ENCODE data around the gene TNFAIP8.

Gene TNFAIP8

DNA sequence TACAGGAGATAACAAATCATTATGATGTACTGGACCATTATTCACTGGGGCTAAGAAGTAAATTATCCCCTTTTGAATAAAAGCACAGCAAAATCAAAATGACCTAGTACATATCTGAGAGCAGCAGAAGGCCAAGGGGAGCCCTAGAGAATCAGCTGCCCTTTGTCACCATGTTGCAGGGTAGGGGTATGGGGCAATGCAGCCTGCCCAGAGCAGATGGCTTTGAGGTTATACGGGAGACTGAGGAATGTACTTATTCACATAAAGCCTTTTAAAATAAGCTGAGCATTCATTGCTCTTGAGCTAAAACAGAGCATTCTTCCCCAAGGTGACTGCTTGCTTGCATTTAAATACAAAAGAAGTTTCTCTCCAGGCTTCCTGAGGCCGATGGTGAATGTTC, 2.6 kb upstream of the TNFAIP8 start:
- DNase-seq = no peak

GRCh38 chr5:119353686-119354366, 2.0 kb upstream of the TNFAIP8 start:
- no peak for DNase-seq

DNA sequence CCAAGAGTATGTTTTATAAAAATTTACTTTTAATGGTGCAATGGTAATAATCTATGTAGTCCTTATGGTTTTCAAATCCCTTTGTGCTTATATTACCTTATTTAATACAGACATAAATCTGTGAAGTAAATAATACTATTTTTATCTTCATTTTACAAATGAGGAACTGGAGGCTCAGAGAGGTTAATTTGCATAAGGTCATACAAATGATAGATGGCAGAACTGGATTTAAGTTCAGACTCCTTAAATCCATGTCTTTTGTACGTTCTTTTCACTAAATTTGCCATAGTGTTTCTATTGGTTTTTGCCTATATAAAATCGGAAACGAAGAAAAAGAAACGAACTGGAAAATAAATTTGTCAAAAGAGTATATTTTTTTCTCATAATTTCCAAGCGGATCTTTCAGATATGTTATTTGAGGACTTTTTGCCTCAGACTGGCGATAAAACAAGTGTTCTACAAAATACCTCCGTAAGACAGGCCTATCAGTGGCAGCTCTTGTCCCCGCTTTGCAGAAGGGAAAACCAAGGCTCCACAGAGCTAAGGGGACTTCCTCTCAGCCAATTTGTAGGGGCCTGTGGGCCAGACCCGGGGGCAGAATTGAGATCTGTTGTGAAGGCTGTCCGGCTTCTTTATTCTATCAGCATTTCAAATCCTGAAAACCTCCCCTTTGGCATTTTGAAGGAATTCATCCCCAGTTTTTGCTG, 1.1 kb upstream of the TNFAIP8 start:
- DNase-seq = no peak

DNA sequence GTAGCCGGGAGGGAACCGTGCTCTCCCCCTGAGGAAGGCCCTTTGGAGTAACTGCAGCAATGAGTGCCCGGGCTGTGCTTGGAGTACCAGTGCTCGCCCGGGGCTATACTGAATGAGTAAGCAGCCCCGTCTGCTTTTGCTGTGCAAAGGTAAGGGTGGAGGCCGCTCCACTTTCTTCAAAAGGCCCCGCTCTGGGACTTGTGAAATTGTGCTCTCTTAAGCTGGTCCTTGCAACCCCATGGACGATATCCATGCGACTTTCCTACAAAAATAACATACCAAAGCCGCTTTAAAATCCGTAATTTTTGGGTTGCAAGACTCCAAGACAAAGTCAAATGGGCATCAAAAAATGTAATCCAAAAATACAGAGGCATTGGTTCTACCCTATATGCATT, 578 bp upstream of the TNFAIP8 start:
- peak in 3 of 4 experiments; percentile 3 to 21 (median 18) for DNase-seq

GRCh38 chr5:119356612-119357188, 881 bp downstream of the TNFAIP8 start:
- no peak for DNase-seq

DNA sequence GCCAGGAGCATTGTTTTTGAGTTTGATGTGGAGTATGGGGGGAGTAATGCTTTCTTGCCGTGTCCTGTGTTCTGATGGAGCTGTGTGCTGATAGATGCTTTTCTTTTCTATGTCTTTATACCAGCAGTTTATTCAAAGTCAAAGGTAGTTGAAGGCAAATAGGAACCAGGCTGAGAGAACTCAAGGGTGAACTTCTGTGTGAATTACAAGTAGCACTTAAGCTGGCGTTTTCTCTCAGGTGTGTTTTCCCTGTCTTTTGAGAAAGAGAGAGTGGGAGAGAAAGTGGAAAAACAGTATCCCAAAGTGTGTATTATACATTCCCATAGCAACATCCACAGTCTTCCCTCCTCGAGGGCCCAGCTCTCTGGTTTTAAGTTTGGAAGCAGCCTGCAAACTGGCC, 1.5 kb downstream of the TNFAIP8 start:
- no peak for DNase-seq

DNA sequence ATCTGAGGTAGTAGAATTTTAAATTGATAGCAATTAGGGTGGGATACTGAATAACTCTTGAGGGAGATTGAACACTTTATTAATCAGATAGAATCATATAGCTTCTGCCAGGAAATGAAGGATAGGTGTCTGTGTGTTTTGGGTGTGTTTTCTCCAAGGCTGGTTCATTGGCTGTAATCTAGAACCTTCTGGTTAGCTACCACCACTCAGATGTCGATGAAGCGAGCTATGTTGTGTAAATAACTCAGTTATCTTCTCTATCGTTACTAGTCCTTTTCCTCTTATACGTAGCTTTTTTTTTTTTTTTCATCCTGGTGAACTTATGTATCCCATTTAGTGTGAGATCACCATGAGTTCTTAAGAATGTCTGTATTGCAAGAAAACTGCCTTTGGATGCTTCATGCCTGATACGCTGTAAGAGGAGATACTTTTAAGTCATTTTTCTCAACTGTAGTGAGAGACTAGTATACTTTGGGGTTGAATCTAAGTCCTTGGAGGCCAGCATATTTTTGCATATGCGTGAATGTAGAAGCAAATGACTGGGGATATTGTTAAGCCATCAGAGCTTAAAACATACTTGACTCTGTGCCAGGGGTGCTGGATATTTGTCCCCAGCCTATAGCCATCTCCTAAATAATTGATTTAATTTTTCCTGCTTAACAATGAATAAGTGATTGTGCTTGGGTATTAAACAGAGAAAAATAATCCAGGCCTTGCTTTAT, 2.1 kb downstream of the TNFAIP8 start:
- DNase-seq = no peak

DNA sequence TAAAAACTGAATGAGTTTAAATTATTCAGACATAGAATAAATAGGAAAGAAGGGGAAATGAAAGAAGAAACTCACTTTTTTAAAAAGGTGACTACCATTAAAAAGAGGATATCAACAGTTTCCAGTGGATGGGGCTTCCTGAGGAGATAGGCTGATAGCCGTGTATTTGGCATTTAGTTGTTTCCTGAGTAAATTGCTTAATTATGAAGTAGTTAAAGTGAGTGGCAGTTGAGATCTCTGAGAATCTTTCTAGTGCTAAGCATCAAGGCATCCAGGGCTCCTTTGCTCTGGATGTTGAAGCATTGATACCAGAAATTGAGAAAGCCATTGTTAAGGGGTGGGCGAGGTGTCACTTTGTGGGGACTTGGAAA, 2.7 kb downstream of the TNFAIP8 start:
- DNase-seq = no peak

DNA sequence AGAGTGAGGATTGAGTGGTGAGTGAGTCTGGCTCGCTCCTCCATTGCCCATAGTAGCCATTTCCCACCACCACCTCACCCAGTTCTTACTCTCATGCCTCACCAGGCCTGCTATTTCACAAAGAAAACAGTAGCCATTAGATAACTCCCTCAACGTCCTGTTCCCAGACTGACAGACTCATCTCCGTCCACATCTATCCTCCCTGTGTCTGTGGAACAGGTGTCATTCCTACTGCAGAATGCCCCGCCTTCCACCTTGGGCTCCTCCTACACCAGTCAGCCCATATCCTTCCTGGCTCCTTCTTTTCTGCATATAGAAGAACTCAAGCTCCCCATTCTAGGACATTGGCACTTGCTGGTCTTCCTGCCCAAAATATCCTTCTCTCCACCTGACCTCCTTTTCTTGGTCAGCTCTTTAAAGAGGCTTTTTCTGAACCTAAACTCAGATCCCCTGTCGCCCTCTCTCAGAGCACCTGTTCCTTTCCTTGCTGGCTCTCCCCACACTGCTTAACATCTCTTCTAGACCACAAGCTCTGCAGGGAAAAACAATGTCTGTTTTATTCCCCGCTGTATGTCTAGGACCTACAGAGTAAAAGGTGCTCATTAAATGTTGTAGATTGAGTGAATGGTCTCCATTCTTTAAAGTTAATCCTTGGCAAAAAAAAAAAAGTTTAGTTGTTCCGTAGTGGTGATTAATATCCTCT, 3.2 kb downstream of the TNFAIP8 start:
- DNase-seq = no peak

DNA sequence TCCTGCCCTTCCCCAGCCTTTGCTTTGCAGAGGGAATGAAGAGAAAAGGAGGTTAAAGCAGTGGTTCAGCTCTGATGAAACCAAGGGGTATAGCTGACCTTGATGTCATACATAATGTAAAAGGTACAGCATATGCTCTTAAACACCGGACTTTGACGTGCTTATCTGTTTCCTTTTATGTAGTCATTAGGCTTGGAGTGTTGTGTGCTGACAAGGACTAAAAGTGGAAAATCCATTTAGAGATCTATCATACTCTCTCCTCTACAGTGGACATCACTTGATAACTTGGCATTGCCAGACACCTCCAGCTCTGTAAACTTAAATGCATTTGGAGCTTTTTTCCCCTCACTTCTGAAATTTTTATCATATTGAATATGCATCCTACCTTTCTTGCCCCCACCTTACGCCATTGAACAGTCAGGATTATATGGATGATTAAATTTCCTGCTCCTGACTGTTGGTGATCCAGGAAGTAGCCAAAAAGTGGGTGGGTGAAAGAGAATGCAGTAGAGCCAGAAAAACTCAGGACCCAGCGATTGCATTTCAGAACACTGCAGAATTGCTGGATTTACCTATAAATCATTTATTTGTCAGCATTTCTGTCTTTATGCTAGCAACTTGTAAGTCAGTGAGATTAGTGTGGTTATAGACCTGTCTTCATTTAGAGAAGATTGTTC, 4.1 kb downstream of the TNFAIP8 start:
- DNase-seq = no peak

- no peak for DNase-seq
Measured at GRCh38 chr5:119360905-119361593, 5.2 kb downstream of the TNFAIP8 start.

GRCh38 chr5:119361594-119362125, 5.8 kb downstream of the TNFAIP8 start:
- DNase-seq = no peak

DNA sequence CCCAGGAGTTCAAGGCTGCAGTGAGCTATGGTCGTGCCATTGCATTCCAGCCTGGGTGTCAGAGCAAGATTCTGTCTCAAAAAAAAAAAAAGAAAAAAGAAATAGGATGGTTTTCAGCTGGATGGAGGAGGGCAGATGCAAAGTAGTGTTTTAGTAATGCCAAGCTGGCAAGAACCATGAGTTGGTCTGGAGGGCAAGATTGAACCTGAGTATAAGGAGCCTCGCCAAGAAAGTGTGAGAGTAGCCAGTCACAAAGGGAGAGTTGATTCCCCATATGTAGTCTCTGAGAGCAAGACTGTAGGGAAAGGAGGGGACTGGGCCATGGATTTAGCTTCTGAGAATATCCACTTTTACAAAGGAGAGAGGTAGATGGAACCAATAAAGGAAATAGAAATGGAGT, 6.9 kb downstream of the TNFAIP8 start:
- DNase-seq = no peak

DNA sequence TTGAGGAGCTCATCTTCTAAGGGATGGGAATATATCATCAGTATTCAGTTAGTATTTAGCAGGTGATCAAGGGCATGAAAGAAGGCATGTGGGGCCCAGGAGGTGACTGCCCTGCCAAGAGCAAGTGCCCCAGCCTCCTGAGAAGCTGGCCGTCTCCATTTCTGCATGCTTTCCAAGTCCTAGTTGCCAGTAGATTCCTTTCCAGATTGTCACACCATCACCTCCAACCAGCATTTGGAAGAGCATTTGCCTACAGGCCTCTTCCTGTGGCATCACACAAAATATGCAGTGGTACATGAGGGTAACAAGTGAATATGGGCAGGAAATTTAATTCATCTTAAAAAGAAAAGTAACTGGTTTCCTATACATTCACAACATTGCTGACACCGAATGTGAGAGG, 7.5 kb downstream of the TNFAIP8 start:
- no peak for DNase-seq

DNA sequence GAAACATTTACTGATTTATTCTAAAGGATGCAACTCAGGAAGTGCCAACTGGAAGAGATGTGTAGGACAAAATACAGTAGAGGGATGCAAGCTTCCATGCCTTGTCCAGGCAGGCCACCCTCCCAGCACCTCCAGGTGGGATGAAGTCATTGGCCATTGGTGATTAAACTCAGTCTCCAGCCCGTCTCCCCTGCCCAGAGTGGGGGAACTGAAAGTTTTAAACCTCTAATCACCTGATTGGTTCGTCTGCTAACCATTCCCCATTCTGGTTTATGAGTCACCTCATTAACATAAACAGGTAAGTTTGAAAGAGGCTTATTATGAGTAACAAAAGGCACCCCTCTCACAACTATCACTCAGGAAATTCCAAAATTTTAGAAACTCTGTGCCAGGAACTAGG, 8.1 kb downstream of the TNFAIP8 start:
- DNase-seq = no peak

DNA sequence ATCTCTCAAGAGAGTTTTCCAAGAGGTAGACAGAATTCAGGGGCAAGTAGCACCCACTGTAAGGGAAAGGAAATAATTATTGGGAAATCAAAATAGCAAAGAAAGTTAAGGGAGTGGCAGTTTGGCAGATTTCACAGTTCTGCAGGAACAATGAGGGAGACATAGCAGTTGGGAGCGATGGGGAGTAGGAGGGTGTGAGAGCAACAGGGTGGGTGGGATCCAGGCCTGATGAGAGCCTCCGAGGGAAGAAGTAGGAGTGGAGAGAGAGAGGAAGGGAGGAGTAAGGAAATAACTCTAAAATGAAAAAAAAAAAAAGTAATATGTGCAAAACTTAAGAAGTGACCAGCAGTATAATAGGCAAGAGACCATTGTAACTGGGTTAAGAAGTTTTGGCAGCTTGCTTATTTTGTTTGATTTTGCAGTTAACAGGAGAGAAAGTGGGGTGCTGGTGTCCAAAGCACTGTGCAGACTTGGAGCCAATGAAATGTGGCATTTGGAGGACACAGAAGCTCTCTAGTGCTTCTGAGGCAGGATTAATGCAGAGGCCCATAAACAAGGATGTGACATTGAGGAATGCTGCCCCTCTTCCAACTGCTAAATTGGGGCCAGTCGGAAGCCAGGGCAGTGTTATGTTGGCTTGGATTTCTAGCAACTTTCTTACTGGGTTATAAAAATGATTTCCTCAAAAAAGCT, 10.2 kb downstream of the TNFAIP8 start:
- DNase-seq = no peak

GRCh38 chr5:119366540-119366881, 10.7 kb downstream of the TNFAIP8 start:
- no peak for DNase-seq

DNA sequence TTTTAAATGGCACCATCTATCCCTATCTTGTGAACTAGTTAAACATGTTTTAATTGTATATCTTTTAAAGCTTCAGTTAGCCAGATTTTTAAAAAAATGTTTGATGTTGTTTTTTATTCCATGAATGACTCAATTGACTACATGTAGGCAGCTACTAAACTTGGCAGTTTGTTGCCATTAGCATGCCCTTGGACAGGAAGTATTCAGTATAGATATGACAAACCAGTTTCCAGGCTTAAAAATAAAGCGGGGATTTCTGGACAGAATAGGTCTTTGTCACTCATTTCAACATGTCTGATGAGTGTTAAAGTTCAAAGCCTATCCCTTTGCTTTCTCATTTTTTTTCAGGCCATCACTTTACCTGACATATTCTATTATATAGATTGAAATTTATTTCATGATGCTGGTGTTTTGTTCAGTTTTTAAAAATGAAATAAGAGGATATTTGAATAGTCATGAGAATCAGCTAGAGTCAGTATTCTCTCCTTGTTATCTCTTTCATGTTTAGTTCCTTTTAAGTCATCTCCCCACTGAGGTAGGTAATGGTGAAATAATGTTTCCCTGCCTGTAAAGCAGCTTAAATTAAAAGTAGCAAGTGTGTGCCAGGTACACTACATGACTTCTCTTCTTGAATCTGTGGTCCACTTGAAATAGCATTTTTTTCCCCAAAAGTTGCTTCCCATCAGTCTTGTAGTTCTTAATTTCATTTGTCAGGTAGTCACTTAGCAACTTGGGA, 11.9 kb downstream of the TNFAIP8 start:
- no peak for DNase-seq

- DNase-seq = peak in 1 of 4 experiments; percentile 19
Measured at GRCh38 chr5:119368238-119368630, 12.4 kb downstream of the TNFAIP8 start.

GRCh38 chr5:119370486-119370885, 14.7 kb downstream of the TNFAIP8 start:
- DNase-seq = no peak

All from activated naive CD4-positive, alpha-beta T cell (primary cell).